Stimulated activated naive B cell treated with anti-CD40 and anti-IgM and Interleukin-4, amounts not matched to agents 10 μg/mL and 1 μg/mL and 100 μg/mL, for 72 hours (primary cell): ENCODE data around the gene ACKR2.

ENCODE experiments used
- ATAC-seq, 2 donors: fragments of 150-1000 bp; cut with Tn5 transposase; replicated peaks; 2 replicates each; pipeline ENCODE4 v1.10.0; 2021; ENCODE audit warnings: moderate library complexity in 1 of 2
- DNase-seq: peaks from one replicate; pipeline ENCODE4 v3.0.0; 2021
- H3K27ac Mint-ChIP-seq: one replicate; pipeline ENCODE4 v1.8.0; 2022; ENCODE audit warnings: mild to moderate bottlenecking, mixed read lengths
- H3K27me3 Mint-ChIP-seq, 2 donors: one replicate each; pipeline ENCODE4 v1.8.0; 2022; ENCODE audit warnings: mixed read lengths in 2 of 2
- H3K36me3 Mint-ChIP-seq, 2 donors: one replicate each; pipeline ENCODE4 v1.8.0; 2022; ENCODE audit warnings: mixed read lengths in 2 of 2, mild to moderate bottlenecking in 1 of 2
- H3K4me1 Mint-ChIP-seq, 2 donors: one replicate each; pipeline ENCODE4 v1.8.0; 2022; ENCODE audit warnings: mixed read lengths in 2 of 2, mild to moderate bottlenecking in 1 of 2
- H3K4me3 Mint-ChIP-seq, 2 donors: one replicate each; pipeline ENCODE4 v1.8.0; 2022; ENCODE audit warnings: mild to moderate bottlenecking in 2 of 2, mixed read lengths in 2 of 2, moderate library complexity in 1 of 2
- H3K9me3 Mint-ChIP-seq, 2 donors: one replicate each; pipeline ENCODE4 v1.8.0; 2022; ENCODE audit warnings: mixed read lengths in 2 of 2, mild to moderate bottlenecking in 1 of 2

Gene ACKR2

DNA sequence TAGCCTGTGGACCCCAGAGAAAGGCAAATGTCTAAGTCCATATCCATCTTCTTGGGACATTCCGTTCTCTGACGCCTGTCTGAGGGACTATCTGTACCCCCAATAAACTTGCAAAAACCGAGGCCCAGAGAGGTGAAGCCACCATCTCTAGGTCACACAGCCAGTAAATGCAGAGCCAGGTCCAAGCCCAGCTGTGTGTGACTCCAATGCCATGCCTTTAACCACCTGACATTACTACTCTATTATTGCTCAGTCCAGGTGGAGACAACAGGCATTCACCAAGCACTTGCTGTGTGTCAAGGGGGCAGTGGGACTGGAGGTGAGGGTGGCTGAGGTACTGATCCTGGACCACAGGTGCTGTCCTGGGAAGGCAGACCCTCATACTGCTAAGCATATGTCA, 41.0 kb downstream of the ACKR2 start:
- H3K27me3 Mint-ChIP-seq: peaks cover 0 to 1% of the 10 kb centered on the region in 2 donors
- ATAC-seq (no peak), DNase-seq (no peak)
- H3K4me1 Mint-ChIP-seq: peaks cover 39 to 57% of the 10 kb centered on the region in 2 donors
- no peak overlapping the region for H3K27ac Mint-ChIP-seq
- H3K36me3 Mint-ChIP-seq: no peaks in the 10 kb centered on the region
- no peak overlapping the region for H3K4me3 Mint-ChIP-seq
- H3K9me3 Mint-ChIP-seq: no peaks in the 10 kb centered on the region

DNA sequence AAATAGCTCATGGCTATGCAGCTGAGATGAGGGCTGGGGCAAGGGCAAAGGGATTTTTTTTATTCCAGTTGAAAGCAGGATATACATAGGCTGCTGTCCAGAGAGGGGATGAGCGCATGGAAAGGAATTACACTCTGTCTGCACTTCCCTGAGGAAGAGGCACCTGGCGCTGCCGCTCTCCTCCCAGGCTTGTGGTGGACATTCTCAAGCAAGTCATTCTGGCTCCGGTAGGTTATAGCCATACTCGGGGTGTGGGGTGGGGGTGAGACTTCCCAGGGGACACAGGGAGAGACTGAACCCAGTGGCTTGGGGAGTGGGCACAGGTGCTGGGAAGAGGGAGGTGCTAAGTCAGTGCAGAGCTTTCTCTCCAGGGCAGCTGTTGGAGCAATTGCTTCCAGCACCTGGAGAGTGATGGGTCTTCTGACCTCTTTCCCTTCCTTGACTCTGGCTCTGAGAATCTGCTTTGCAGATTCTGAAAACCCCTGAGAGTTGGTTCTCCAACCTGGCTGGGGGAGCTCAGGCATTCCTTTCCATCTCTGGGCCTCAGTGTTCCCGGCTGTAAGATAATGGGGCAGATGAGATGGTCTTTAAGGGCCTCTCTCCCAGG, 42.1 kb downstream of the ACKR2 start:
- Mint-ChIP-seq H3K9me3 (no peaks in the 10 kb centered on the region), H3K36me3 (no peaks in the 10 kb centered on the region), H3K27me3 (peaks cover 0 to 5% of the 10 kb centered on the region in 2 donors), H3K27ac (no peak overlapping the region), H3K4me1 (peaks cover 40 to 57% of the 10 kb centered on the region in 2 donors), H3K4me3 (no peak overlapping the region)
- DNase-seq (no peak), ATAC-seq (no peak)

DNA sequence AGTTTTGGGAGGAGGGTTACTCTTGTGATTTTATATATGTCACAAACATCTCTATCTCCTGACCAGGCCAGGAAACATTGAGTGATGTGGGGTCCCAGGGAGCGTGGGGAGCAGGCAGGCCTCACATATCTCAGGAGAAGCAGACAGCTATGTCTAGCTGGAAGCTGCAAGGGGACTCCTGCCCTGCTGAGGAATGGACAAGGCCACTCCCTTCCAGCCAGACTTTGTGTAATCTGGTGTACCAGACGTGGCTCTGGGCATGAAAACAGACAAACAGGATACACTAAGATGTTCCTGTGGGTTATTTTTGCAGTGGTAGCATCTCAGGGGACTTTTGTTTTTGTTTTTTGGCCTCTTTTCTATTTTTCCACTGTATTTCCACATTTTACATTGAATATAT, 43.2 kb downstream of the ACKR2 start:
- Mint-ChIP-seq H3K27ac (peak overlapping the region; percentile 38), H3K4me3 (no peak overlapping the region), H3K36me3 (no peaks in the 10 kb centered on the region), H3K9me3 (no peaks in the 10 kb centered on the region), H3K4me1 (peaks cover 31 to 51% of the 10 kb centered on the region in 2 donors), H3K27me3 (peaks cover 0 to 5% of the 10 kb centered on the region in 2 donors)
- ATAC-seq (no peak), DNase-seq (no peak)

DNA sequence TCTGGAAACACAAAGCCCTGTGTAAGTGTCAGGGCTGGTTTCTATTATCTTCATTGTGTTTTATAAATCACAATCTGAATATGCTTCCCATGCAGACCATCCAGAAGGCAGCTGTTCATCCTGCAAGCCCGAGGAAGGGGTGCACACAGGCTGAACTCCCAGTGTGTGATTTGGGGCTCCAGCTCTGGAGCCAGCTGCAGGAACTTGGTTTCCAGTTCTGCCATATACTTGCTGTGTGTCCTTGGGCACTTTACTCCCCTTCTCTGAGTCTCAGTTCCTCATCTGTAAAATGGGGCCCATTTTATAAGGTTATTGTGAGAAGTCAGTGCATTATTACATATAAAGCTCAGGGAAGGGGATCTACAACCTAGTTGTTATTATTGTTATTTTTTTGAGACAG, 43.8 kb downstream of the ACKR2 start:
- H3K4me3 Mint-ChIP-seq: no peak overlapping the region
- H3K4me1 Mint-ChIP-seq: peaks cover 27 to 45% of the 10 kb centered on the region in 2 donors
- DNase-seq: no peak
- no peak for ATAC-seq
- no peaks in the 10 kb centered on the region for H3K36me3 Mint-ChIP-seq
- no peak overlapping the region for H3K27ac Mint-ChIP-seq
- H3K27me3 Mint-ChIP-seq: peaks cover 0 to 5% of the 10 kb centered on the region in 2 donors
- no peaks in the 10 kb centered on the region for H3K9me3 Mint-ChIP-seq

DNA sequence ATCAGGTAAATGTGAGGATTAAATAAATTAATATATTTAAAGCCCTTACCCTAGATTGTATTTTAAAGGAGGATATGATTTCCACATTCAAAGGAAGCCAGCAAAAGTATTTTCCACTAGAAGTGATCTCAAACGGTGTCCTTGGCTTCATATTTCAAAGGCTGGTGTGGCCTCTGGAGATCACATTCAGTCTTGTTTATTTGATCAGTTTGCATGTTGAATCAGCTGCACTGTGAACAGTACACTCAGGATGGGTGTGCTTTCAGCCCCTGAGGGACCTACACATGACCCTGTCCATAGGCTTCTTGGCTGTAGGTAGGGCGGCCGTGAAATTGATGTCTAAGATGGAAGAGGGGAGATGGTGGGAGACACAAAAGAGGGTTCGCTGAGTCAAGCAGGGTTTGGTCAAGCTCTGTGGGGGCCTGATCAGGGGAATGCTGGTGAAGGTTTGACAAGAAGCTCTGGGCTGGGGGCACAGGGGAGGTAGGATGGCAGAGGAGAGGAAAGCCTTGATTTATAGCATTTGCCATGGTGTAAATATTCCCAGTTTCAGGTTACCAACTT, 44.6 kb downstream of the ACKR2 start:
- peaks cover 26 to 42% of the 10 kb centered on the region in 2 donors for H3K4me1 Mint-ChIP-seq
- no peak overlapping the region for H3K4me3 Mint-ChIP-seq
- H3K27me3 Mint-ChIP-seq: peaks cover 0 to 5% of the 10 kb centered on the region in 2 donors
- ATAC-seq (no peak), DNase-seq (no peak)
- no peaks in the 10 kb centered on the region for H3K36me3 Mint-ChIP-seq
- H3K27ac Mint-ChIP-seq: peak overlapping the region; percentile 86
- no peaks in the 10 kb centered on the region for H3K9me3 Mint-ChIP-seq

DNA sequence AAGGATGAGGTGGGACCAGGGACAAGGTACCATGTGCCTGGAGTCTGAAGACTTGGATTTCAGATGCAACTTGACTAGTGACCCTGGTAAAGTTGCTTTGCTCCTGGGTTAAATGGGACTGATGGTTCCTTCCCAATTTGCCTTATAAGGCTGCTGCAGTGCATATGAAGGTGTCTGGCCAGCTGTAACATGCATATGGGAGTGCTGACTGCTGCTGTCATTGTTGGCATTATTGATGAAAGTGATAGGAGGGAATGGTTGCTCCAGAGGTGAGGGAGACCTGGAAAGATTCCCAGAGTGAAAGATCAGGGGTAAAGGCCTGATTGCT, 45.9 kb downstream of the ACKR2 start:
- no peaks in the 10 kb centered on the region for H3K9me3 Mint-ChIP-seq
- no peak overlapping the region for H3K4me3 Mint-ChIP-seq
- peaks cover 22 to 34% of the 10 kb centered on the region in 2 donors for H3K4me1 Mint-ChIP-seq
- DNase-seq: no peak
- ATAC-seq: no peak
- no peak overlapping the region for H3K27ac Mint-ChIP-seq
- peaks cover 0 to 5% of the 10 kb centered on the region in 2 donors for H3K27me3 Mint-ChIP-seq
- no peaks in the 10 kb centered on the region for H3K36me3 Mint-ChIP-seq

DNA sequence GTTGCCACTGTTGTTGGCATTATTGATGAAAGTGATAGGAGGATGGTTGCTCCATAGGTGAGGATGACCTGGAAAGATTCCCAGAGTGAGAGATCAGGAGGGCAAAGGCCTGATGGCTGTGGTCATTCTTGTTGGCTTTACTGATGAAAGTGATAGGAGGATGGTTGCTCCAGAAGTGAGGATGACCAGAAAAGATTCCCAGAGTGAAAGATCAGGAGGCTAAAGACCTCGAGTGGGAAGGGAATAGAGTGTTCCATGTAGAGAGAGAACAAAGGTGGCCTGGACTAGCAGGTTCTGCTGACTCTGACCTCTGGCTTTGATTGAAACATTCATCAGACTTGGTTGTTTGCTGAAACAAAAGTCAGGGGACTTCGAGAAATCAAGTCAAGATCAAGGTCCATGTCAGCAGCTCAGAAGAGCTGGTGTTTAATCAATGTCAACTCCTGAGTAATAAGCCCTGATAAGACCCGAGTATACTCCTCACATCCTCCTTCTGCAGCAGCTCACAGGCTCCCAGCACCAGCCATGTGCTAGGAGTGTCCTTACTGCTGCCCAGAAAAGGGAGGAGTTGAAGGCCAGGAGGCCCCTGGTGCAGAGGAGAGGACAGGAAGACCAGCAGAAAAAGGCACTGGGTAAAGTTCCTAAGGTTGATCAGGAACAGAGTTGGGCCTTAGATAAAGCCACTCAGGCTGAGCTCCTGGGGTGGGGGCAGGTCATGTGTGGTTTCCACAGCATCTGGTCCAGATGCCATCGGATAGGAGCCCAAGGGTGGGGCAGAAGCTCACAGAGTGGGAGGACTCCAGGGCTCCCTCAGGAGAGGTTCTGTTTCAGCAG, 46.5 kb downstream of the ACKR2 start:
- ATAC-seq (no peak), DNase-seq (no peak)
- no peaks in the 10 kb centered on the region for H3K36me3 Mint-ChIP-seq
- no peak overlapping the region for H3K4me3 Mint-ChIP-seq
- peaks cover 19 to 34% of the 10 kb centered on the region in 2 donors for H3K4me1 Mint-ChIP-seq
- H3K27ac Mint-ChIP-seq: no peak overlapping the region
- H3K9me3 Mint-ChIP-seq: no peaks in the 10 kb centered on the region
- H3K27me3 Mint-ChIP-seq: peaks cover 0 to 5% of the 10 kb centered on the region in 2 donors

DNA sequence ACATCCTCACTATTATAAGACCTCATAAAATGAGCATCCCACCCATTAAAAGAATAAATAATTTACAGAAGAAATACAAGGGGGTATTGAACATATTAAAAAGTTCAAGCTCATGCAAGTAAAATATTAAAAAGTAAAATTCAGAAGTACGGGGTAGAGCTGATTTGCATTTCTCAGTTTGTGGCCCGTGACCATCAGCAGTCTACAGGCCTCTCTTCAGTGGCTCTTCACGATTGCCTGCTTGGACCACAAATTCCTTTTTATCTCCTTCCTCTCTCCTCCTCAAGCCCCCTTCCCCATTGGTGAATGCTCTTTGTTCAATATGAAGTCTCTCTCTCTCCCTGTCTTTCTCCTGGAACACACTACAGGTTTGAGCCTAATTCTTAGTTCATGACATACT, 47.3 kb downstream of the ACKR2 start:
- Mint-ChIP-seq H3K4me3 (no peak overlapping the region), H3K36me3 (no peaks in the 10 kb centered on the region), H3K27me3 (peaks cover 0 to 5% of the 10 kb centered on the region in 2 donors), H3K9me3 (no peaks in the 10 kb centered on the region), H3K27ac (no peak overlapping the region), H3K4me1 (peaks cover 18 to 34% of the 10 kb centered on the region in 2 donors)
- DNase-seq (no peak), ATAC-seq (peak in 1 of 2 donors; percentile 42)

DNA sequence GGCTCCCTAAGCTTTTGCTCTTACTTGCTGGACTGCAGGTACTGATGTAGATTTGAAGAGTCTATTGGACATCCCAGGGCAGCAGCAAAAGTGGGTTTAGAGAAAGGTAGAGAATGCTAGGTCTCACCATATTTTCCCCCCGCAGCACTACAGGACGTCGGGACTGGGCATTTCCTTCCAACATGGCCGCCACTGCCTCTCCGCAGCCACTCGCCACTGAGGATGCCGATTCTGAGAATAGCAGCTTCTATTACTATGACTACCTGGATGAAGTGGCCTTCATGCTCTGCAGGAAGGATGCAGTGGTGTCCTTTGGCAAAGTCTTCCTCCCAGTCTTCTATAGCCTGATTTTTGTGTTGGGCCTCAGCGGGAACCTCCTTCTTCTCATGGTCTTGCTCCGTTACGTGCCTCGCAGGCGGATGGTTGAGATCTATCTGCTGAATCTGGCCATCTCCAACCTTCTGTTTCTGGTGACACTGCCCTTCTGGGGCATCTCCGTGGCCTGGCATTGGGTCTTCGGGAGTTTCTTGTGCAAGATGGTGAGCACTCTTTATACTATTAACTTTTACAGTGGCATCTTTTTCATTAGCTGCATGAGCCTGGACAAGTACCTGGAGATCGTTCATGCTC, 55.2 kb downstream of the ACKR2 start:
- no peaks in the 10 kb centered on the region for H3K4me1 Mint-ChIP-seq
- no peak for ATAC-seq
- no peaks in the 10 kb centered on the region for H3K36me3 Mint-ChIP-seq
- H3K4me3 Mint-ChIP-seq: no peak overlapping the region
- H3K27ac Mint-ChIP-seq: no peak overlapping the region
- no peaks in the 10 kb centered on the region for H3K9me3 Mint-ChIP-seq
- H3K27me3 Mint-ChIP-seq: no peaks in the 10 kb centered on the region
- DNase-seq: no peak

DNA sequence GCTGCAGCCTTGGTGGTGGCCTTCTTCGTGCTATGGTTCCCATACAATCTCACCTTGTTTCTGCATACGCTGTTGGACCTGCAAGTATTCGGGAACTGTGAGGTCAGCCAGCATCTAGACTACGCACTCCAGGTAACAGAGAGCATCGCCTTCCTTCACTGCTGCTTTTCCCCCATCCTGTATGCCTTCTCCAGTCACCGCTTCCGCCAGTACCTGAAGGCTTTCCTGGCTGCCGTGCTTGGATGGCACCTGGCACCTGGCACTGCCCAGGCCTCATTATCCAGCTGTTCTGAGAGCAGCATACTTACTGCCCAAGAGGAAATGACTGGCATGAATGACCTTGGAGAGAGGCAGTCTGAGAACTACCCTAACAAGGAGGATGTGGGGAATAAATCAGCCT, 56.0 kb downstream of the ACKR2 start:
- no peak overlapping the region for H3K4me3 Mint-ChIP-seq
- no peaks in the 10 kb centered on the region for H3K4me1 Mint-ChIP-seq
- ATAC-seq (no peak), DNase-seq (no peak)
- H3K27ac Mint-ChIP-seq: no peak overlapping the region
- H3K36me3 Mint-ChIP-seq: no peaks in the 10 kb centered on the region
- H3K27me3 Mint-ChIP-seq: no peaks in the 10 kb centered on the region
- H3K9me3 Mint-ChIP-seq: no peaks in the 10 kb centered on the region

DNA sequence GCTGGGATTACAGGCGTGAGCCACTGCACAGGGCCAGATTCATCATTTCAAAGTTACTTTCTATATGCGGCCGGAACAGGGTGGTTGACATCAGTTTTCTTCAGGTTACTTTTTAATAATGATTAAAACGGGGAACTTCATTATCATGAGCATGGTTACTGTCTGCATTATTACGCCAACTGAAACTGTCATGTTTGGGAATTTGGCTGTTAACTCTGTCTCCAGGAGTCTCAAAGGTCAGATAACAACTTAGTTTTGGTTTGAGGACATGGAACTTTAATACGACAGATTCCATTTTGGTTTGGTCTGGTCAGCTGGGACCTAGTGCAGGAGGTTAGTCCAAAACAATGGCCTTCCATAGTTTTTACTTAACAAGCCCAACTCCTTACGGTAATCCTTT, 57.9 kb downstream of the ACKR2 start:
- no peak overlapping the region for H3K4me3 Mint-ChIP-seq
- no peaks in the 10 kb centered on the region for H3K27me3 Mint-ChIP-seq
- H3K36me3 Mint-ChIP-seq: no peaks in the 10 kb centered on the region
- ATAC-seq: no peak
- no peaks in the 10 kb centered on the region for H3K4me1 Mint-ChIP-seq
- no peak overlapping the region for H3K27ac Mint-ChIP-seq
- no peak for DNase-seq
- no peaks in the 10 kb centered on the region for H3K9me3 Mint-ChIP-seq

DNA sequence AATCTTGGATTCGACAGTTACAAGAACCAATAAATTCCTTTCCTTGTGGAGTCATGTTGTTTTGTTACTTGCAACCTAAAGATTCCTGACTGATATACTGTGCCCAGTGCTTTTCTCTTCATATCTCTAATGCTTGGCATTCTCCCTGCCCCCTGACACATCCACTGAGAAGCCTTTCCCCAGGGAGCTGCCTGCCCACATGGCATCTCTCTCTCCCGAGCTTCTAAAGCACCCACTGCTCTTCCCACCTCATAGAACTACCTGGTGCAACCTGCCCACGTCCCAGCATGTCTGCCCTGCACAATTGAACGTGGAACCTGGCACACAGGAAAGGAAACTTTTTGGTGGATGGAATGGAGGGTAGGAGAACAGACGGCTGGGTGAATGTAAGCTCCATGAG, 59.6 kb downstream of the ACKR2 start:
- Mint-ChIP-seq H3K4me1 (no peaks in the 10 kb centered on the region), H3K27me3 (peaks cover 0 to 6% of the 10 kb centered on the region in 2 donors), H3K27ac (no peak overlapping the region), H3K36me3 (peaks cover 0 to 1% of the 10 kb centered on the region in 2 donors), H3K9me3 (no peaks in the 10 kb centered on the region), H3K4me3 (no peak overlapping the region)
- no peak for ATAC-seq
- no peak for DNase-seq

DNA sequence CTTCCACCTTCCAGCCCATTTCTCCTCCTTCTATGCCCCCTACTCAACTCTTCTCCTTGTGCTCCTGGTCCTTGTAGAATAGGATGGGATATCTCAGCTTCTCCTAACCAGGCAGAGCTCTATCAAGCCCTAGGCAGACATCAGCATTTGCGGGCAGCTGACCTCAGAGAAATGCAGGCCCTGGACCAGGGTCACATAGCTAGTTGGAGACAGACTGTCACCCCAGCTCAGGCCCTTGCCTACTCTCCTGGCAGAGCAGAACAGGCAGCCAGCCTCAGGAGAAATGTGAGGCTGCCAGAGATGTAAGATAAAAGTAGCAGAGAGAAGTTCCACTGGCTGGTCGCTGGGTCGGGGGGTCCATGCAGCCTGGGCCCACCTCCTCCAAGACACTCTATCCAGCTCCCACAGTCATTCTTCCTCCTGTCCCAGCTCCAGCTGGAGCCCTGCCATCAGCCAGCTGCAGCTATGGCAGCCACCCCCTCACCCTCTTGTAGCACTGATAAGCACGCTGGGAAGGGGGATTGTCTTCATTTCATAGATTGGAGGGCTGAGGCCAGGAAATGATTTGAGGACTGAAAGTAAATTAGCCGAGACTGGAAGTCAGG, 62.4 kb downstream of the ACKR2 start:
- no peaks in the 10 kb centered on the region for H3K4me1 Mint-ChIP-seq
- H3K9me3 Mint-ChIP-seq: no peaks in the 10 kb centered on the region
- ATAC-seq (no peak), DNase-seq (no peak)
- H3K36me3 Mint-ChIP-seq: peaks cover 0 to 2% of the 10 kb centered on the region in 2 donors
- H3K27ac Mint-ChIP-seq: no peak overlapping the region
- peaks cover 0 to 6% of the 10 kb centered on the region in 2 donors for H3K27me3 Mint-ChIP-seq
- H3K4me3 Mint-ChIP-seq: no peak overlapping the region

DNA sequence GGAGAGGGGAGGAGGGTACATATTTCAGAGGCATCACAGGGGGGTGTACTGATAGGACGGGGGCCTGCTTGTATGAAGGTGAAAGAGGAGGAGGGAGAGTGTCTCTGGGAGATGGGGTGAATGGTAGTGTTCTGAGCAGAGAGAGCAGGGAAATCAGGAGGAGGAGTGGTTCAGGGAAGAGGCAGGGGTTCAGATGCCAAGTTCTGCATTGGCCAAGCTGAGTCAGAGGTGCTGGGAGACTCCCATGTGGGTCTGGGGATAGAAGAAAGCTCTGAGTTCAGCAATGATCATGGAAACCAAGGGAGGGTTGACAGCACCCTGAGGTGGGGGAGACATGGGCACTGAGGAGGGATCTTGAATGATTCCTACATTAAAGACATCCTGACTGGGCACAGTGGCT, 63.5 kb downstream of the ACKR2 start:
- DNase-seq: no peak
- Mint-ChIP-seq H3K27ac (no peak overlapping the region), H3K36me3 (peaks cover 0 to 2% of the 10 kb centered on the region in 2 donors), H3K4me1 (no peaks in the 10 kb centered on the region), H3K4me3 (no peak overlapping the region), H3K27me3 (peaks cover 0 to 6% of the 10 kb centered on the region in 2 donors), H3K9me3 (no peaks in the 10 kb centered on the region)
- no peak for ATAC-seq
